Stimulated activated CD8-positive, alpha-beta memory T cell treated with anti-CD3 and anti-CD28 coated beads, Interleukin-12 subunit alpha, Interleukin-12 subunit beta, amount 100 ng/mL, for 4 hours (primary cell): ENCODE results near the gene MXRA7.
"Not testable (repeated sequence)": the region's sequence is repeated elsewhere in the genome, so short reads cannot be mapped to it uniquely, and the experiment has no call there.

Source experiments
- DNase-seq: peaks from one replicate; pipeline ENCODE4 v3.0.0-alpha.2; 2020; ENCODE audit warnings: low read depth

MXRA7 gene

GRCh38 chr17:76643553-76644148 lies 67.1 kb downstream of the MXRA7 start, which contains the start of gene ST6GALNAC1:
TSS of gene ST6GALNAC1 (minus strand) at chr17:76643757. CDS start at chr17:76643638, 119 bp downstream.
- no peak for DNase-seq

- DNase-seq, result no peak
These were observed 67.8 kb downstream of the MXRA7 start for GRCh38 chr17:76642994-76643393.

GRCh38 chr17:76642032-76642561 lies 68.7 kb downstream of the MXRA7 start:
- no peak for DNase-seq

GRCh38 chr17:76641501-76641900 lies 69.3 kb downstream of the MXRA7 start:
- no peak for DNase-seq

GRCh38 chr17:76640550-76641380 lies 70.0 kb downstream of the MXRA7 start:
- DNase-seq, result no peak

GRCh38 chr17:76638263-76638662 lies 72.5 kb downstream of the MXRA7 start:
- no peak for DNase-seq

- DNase-seq, result not testable (repeated sequence)
These were observed 74.1 kb downstream of the MXRA7 start for GRCh38 chr17:76636486-76637206.

- DNase-seq, result no peak
These were observed 75.0 kb downstream of the MXRA7 start for GRCh38 chr17:76635659-76636360.

- no peak for DNase-seq
These were observed 75.7 kb downstream of the MXRA7 start for GRCh38 chr17:76635039-76635438.

GRCh38 chr17:76633628-76634328 lies 77.0 kb downstream of the MXRA7 start:
- DNase-seq, result no peak

GRCh38 chr17:76631821-76632565 lies 78.8 kb downstream of the MXRA7 start:
- no peak for DNase-seq

- no peak for DNase-seq
These were observed 80.6 kb downstream of the MXRA7 start for GRCh38 chr17:76630151-76630550.
